Measurements from ENCODE around the gene LRBA. TPM values are rescaled to one million over a fixed set of nuclear protein-coding genes. Genes with fewer than 3 reads are reported as not detected.

The LRBA gene
- total and polyA plus RNA-seq, 9 donors, result 9.7 to 49.2 (median 30.4) TPM

DNA sequence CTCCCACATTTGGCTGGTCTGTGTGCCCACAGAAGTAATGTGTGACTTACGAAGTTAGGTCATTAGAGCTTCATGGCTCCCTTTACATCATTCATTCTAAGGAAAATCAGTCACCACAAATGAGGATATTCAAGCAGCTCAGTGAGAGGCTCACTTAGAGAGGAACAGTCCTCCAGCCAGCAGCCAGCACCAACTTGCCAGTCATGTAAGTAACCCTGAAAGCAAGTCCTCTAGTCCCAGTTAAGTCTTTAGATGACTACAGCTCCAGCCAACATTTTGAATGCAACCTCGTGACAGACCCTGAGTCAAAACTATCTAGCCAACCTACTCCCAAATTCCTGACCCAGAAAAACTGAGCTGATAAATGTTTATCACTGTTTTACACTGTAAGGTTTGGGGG is 71.3 kb downstream of the LRBA start:
- no peak overlapping the region for H3K4me3 ChIP-seq
- TF ChIP-seq POLR2A (IDR thresholded peaks at IDR 0.05), result no peak
- TF ChIP-seq EP300 (IDR thresholded peaks at IDR 0.05), result no peak
- TF ChIP-seq, protein P1, sequence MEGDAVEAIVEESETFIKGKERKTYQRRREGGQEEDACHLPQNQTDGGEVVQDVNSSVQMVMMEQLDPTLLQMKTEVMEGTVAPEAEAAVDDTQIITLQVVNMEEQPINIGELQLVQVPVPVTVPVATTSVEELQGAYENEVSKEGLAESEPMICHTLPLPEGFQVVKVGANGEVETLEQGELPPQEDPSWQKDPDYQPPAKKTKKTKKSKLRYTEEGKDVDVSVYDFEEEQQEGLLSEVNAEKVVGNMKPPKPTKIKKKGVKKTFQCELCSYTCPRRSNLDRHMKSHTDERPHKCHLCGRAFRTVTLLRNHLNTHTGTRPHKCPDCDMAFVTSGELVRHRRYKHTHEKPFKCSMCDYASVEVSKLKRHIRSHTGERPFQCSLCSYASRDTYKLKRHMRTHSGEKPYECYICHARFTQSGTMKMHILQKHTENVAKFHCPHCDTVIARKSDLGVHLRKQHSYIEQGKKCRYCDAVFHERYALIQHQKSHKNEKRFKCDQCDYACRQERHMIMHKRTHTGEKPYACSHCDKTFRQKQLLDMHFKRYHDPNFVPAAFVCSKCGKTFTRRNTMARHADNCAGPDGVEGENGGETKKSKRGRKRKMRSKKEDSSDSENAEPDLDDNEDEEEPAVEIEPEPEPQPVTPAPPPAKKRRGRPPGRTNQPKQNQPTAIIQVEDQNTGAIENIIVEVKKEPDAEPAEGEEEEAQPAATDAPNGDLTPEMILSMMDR (IDR thresholded peaks at IDR 0.05), result no peak
- H3K27ac ChIP-seq, result no peak overlapping the region
- no peak for DNase-seq
- H3K4me1 ChIP-seq (ENCODE audit: insufficient read depth), result no peaks in the 10 kb centered on the region
- H3K9me3 ChIP-seq, result no peaks in the 10 kb centered on the region
- no peaks in the 10 kb centered on the region for H3K36me3 ChIP-seq
- no peaks in the 10 kb centered on the region for H3K27me3 ChIP-seq
- intact Hi-C loops (cut with DNase I), result no loop called here
- 71 to 76% (median 76%) methylated on average over 2 of the region's 2 CpGs for WGBS, 3 donors

DNA sequence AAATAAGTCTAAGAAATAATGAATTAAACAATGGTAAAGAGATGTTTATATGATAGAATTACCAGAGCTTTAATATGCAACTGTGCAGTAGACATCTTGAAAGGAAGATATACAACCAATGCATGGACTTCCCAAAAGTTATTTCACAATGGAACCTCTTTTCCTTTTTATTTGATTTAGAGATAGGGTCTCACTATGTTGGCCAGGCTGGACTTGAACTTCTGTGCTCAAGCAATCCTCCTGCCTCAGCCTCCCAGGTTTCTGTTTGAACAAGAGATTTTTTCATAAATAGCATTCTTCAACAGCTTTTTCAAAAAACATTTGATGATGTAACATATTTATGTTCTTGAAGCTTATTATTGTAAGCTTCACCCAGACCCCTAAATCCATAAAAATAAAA is 72.0 kb downstream of the LRBA start:
- Histone ChIP-seq H3K4me1 (ENCODE audit: insufficient read depth) (no peaks in the 10 kb centered on the region), H3K9me3 (no peaks in the 10 kb centered on the region), H3K4me3 (no peak overlapping the region), H3K36me3 (no peaks in the 10 kb centered on the region), H3K27ac (no peak overlapping the region), H3K27me3 (no peaks in the 10 kb centered on the region)
- DNase-seq, result no peak
- TF ChIP-seq, protein P1 (IDR thresholded peaks at IDR 0.05), result no peak
- TF ChIP-seq EP300 (IDR thresholded peaks at IDR 0.05) (no peak), POLR2A (IDR thresholded peaks at IDR 0.05) (no peak)
- intact Hi-C loops (cut with DNase I), result no loop called here

DNA sequence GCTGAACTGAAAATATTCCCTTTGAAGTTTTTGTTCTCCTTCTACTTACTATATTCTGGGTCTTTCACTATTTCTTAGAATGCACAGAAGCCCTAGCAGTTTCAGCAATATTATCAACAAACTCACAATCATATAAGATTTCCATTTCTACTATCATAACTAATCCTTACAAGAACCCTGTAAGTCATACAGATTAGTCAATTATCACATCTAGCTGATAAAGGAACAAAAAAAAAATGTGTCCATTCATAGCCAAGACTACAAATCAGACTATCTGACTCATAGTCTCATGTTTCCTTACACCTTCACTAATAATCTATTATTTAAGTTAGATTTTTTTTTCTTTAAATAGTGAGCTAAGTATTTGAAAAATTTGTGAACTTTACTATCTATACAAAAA is 72.5 kb downstream of the LRBA start:
- no peaks in the 10 kb centered on the region for H3K9me3 ChIP-seq
- intact Hi-C loops (cut with DNase I), result no loop called here
- no peak overlapping the region for H3K4me3 ChIP-seq
- H3K27me3 ChIP-seq, result no peaks in the 10 kb centered on the region
- DNase-seq, result no peak
- no peak overlapping the region for H3K27ac ChIP-seq
- no peaks in the 10 kb centered on the region for H3K36me3 ChIP-seq
- H3K4me1 ChIP-seq (ENCODE audit: insufficient read depth), result no peaks in the 10 kb centered on the region
- TF ChIP-seq, protein P1 (IDR thresholded peaks at IDR 0.05), result no peak
- TF ChIP-seq EP300 (IDR thresholded peaks at IDR 0.05) (no peak), POLR2A (IDR thresholded peaks at IDR 0.05) (no peak)

DNA sequence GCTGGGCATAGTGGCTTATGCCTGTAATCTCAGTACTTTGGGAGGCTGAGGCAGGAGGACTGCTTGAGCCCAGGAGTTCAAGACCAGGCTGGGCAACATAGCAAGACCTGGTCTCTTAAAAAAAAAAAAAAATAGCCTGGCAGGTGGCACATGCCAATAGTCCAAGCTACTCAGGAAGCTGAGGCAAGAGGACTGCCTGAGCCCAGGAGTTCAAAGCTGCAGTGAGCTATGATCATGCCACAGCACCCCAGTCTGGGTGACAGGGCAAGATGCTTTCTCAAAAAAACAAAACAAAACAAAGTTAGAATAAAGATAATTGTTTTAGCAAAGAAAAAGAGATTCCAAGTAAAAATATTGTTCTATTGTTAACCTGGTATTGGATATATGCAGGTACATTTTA is 75.0 kb downstream of the LRBA start:
- no peak for TF ChIP-seq POLR2A (IDR thresholded peaks at IDR 0.05)
- no peak for TF ChIP-seq EP300 (IDR thresholded peaks at IDR 0.05)
- TF ChIP-seq, protein P1 (IDR thresholded peaks at IDR 0.05), result no peak
- no peaks in the 10 kb centered on the region for H3K36me3 ChIP-seq
- intact Hi-C loops (cut with DNase I), result no loop called here
- H3K9me3 ChIP-seq, result no peaks in the 10 kb centered on the region
- DNase-seq, result no peak
- no peak overlapping the region for H3K4me3 ChIP-seq
- no peaks in the 10 kb centered on the region for H3K4me1 ChIP-seq (ENCODE audit: insufficient read depth)
- H3K27ac ChIP-seq, result no peak overlapping the region
- H3K27me3 ChIP-seq, result no peaks in the 10 kb centered on the region

DNA sequence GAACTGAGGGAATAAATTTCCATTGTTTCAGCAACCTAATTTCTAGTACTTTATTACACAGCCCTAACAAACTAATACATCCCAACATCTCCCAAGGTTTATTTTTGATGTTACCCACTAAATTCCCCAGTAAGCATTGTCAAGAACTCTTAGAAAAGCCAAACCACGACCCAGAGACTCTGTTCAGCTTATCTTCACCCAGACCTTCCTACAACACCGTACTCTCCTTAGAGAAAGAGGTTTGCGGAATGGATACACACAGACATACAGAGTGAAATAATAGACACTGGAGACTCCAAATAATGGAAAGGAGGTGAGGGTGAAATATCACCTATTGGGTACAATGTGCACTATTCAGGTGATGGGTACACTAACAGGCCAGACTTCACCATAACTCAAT is 75.6 kb downstream of the LRBA start:
- Histone ChIP-seq H3K9me3 (no peaks in the 10 kb centered on the region), H3K27me3 (no peaks in the 10 kb centered on the region), H3K4me3 (no peak overlapping the region), H3K27ac (no peak overlapping the region), H3K4me1 (ENCODE audit: insufficient read depth) (no peaks in the 10 kb centered on the region), H3K36me3 (no peaks in the 10 kb centered on the region)
- DNase-seq, result no peak
- intact Hi-C loops (cut with DNase I), result no loop called here
- WGBS, 3 donors, result 94 to 95% (median 95%) methylated on average over 3 of the region's 3 CpGs
- TF ChIP-seq, protein P1 (IDR thresholded peaks at IDR 0.05), result no peak
- no peak for TF ChIP-seq EP300 (IDR thresholded peaks at IDR 0.05)
- TF ChIP-seq POLR2A (IDR thresholded peaks at IDR 0.05), result no peak

Data from ovary (tissue), 9 donors.